ENCODE data around the gene SFRP2. TPM values are rescaled to one million over a fixed set of nuclear protein-coding genes. Genes with fewer than 3 reads are reported as not detected.
A peak's percentile ranks its signal among the peaks of the same experiment; 100 is the strongest.

Gene SFRP2
- polyA plus RNA-seq, 12 donors: 18.0 to 187 (median 52.8) TPM; not detected in 1

DNA sequence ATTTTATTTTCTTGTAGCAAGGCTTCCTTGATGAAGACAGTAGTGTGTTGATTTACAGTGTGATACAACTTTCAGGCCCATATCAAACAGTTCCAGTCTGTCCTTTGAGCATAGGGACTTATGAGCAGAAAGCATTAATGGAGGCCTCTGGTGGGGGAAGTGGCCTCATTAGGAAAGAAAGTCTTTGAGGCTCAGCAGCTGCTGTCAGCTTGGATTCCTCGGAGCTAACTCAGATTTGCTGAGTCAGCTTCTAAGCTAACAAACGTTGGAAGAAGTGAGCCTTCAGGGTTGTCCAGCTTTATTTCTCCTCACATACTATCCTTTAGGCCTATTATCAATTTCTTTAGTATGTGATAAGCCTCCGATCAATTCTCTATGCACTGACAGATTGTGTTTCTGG, 15.8 kb upstream of the SFRP2 start:
- DNase-seq: no peak

GRCh38 chr4:153799694-153800074, 10.8 kb upstream of the SFRP2 start:
- no peak for DNase-seq

DNA sequence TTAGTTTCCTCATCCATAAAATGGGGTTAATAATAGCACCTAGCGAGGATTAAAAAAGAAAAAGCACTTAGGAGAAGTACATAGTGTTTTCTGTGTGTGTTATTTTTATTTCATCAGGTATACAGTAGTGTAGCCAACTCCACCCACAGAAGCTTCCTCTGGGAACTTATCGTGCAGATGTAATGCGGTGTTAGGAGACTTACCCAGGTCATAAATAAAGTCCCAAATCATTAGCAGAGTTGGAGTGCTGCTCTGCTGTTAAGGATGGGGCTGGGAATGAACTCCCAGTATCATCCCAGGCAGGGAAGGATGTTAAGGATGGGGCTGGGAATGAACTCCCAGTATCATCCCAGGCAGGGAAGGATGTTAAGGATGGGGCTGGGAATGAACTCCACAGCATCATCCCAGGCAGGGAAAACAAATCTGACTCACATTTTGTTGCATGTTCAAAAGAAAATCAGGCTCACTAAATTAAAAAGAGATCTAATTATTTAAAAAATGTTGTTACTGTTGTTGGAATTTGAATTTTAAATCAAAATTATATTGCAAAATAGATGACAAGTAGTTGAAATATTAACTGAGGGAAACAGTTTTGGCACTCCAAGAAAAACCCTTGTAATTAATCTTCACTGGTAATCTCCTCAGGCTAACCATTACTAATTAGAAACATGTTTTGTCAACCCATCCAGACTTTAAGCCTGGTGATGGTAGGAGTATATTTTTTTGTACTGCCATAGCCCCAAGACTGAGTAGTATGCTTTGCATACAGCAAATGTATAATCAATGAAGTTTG, 10.2 kb upstream of the SFRP2 start:
- DNase-seq: no peak

GRCh38 chr4:153798420-153798819, 9.5 kb upstream of the SFRP2 start:
- no peak for DNase-seq

- DNase-seq: no peak
Measured at GRCh38 chr4:153794006-153794405, 5.1 kb upstream of the SFRP2 start.

GRCh38 chr4:153792618-153793247, 3.9 kb upstream of the SFRP2 start:
- no peak for DNase-seq

GRCh38 chr4:153791746-153792617, 3.1 kb upstream of the SFRP2 start:
- DNase-seq: peak; percentile 86

- DNase-seq: peak; percentile 48
Measured at GRCh38 chr4:153790962-153791551, 2.2 kb upstream of the SFRP2 start.

DNA sequence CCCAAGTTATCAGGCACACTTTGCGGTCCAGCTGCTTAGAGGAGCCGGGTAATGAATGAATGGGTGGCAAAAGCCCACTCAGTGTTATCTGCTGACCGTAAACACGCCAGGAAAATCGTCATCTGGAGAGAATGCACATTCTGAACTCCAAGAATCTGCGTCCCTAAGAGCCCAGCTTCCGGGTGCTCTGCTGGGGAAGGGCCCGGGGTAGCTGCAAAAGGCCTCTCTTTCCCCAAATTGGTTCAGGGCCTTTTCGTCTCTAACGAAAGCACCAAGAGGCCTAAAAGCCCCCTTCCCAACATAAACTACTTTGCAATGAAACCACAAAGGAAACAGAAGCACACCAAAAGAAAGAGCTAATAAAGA, 1.6 kb upstream of the SFRP2 start:
- peak; percentile 29 for DNase-seq

DNA sequence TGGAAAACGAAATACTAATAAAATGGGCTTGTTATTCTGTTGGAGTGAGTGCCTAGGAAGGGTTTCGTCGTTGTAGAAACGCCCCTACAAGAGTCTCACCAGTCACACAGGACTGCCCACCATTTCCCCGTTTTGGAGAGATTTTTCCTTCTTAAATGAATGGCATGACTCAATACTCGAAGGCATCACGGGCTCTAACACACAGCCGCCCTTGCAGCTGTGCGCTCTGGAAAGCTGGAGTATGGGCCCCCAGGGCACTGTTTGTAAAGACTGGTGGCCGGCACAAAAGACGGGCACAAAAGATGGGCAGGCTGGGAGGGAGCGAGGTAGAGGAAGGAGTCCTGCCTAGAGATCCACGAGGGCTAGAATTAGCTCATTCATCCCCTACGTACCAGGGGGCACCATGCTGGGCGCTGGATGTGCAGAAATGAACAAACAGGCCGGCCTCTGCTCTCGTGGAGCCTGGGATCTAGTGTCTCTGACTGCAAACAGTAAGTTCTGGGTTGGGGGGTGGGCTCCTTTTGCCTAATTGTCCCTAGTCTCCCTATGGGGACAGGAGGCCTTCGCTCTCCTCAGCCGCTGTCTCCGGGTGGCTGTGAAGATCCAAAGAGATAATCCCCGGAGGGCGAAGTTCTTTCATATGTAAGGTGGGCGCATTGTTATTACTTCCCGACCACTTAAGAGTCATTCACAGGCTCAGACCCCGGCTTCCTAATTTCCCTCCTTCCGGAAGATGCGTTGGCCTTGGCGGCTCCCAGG, 1.0 kb upstream of the SFRP2 start:
- DNase-seq: peak; percentile 30

DNA sequence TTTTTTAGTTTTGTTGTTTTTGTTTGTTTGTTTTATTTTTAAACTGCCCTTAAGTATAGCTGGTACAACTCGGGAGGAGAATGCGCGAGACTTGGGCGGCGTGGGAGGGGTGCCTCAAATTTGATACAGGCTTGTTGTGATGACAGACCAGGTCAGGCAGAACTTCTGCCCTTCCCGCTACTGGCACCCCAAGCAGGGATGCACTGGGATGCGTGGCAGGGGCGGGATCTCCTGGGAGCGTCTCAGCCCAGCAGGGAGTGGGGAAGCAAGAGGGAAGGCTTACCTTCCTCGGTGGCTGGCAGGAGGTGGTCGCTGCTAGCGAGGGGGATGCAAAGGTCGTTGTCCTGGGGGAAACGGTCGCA, 851 bp downstream of the SFRP2 start:
- no peak for DNase-seq

GRCh38 chr4:153787575-153787974, 1.3 kb downstream of the SFRP2 start:
- no peak for DNase-seq

- peak; percentile 37 for DNase-seq
Measured at GRCh38 chr4:153787061-153787560, 1.8 kb downstream of the SFRP2 start.

- DNase-seq: peak; percentile 41
Measured at GRCh38 chr4:153785910-153786721, 2.8 kb downstream of the SFRP2 start.

- no peak for DNase-seq
Measured at GRCh38 chr4:153784166-153784699, 4.7 kb downstream of the SFRP2 start.

- no peak for DNase-seq
Measured at GRCh38 chr4:153782581-153782980, 6.3 kb downstream of the SFRP2 start.

GRCh38 chr4:153781717-153782416, 7.0 kb downstream of the SFRP2 start:
- no peak for DNase-seq

DNA sequence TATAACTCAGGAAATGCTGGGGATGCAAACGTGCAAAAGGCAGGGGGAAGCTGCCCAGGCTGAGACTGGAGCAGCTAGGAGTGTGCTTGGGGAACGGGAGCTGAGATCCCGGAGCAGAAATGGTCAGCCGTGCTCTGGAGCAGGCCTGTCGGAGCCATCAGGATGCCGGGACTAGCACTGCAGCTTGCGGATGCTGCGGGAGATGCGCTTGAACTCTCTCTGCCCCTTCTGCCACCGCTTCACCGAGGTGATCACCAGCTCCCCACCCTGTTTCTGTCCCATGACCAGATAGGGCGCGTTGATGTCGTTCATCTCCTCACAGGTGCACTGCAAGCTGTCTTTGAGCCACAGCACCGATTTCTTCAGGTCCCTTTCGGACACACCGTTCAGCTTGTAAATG, 7.6 kb downstream of the SFRP2 start:
- no peak for DNase-seq

GRCh38 chr4:153780876-153781275, 8.0 kb downstream of the SFRP2 start:
- no peak for DNase-seq
